ENCODE measurements around the gene SPG7. TPM values are rescaled to one million over a fixed set of nuclear protein-coding genes. Genes with fewer than 3 reads are reported as not detected.

Gene SPG7
- total RNA-seq, 1 experiment from 2014 or later: 119 TPM

DNA sequence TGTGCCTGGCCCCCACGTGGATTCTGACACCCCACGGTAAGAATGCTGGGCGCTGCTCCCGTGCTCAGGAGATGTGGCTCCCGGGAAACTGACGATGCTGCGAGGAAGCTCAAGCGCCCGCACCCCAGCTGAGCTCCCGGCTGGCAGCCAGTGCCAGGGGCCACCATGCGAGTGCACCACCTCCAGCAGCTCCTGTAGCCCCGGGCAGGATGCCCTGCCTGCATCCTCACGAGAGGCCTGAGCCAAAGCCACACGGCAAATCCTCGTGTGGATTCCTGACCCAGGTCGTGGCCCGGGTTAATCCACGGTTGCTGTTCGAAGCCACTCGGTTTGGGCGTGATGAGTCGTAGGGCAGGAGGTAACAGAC, 93.7 kb downstream of the SPG7 start:
- Mint-ChIP-seq H3K4me1 (peaks cover 5 to 12% of the 10 kb centered on the region in 2 experiments), H3K27ac (no peak overlapping the region), H3K27me3 (ENCODE audit: low read depth) (peaks cover 4% of the 10 kb centered on the region), H3K36me3 (ENCODE audit: insufficient read depth in 1 of 3, low read depth in 3 of 3) (no peaks in the 10 kb centered on the region), H3K4me3 (no peak overlapping the region), H3K9me3 (no peaks in the 10 kb centered on the region; a peak in 1 of 5 replicates)
- no peak overlapping the region for H3T11ph ChIP-seq (ENCODE audit: low read length)
- no peak overlapping the region for H2BK5ac ChIP-seq (ENCODE audit: insufficient read length, low read length)
- H3K4me2 ChIP-seq (ENCODE audit: insufficient read depth, insufficient read length, low read length): no peak overlapping the region
- H4K8ac ChIP-seq (replicated peaks; ENCODE audit: insufficient read length, low read depth, low read length): no peak overlapping the region
- no peak overlapping the region for H3K56ac ChIP-seq (ENCODE audit: insufficient read length, low read depth, low read length)
- no CpG with 5 or more reads among the region's 22 CpGs for WGBS (ENCODE audit: extremely low coverage, insufficient read length, low lambda C conversion rate)
- DNase-seq: no peak
- no peaks in the 10 kb centered on the region for H3K79me1 ChIP-seq (ENCODE audit: insufficient read depth, low read depth, low read length, poor library complexity, severe bottlenecking)
- H3K79me2 ChIP-seq (ENCODE audit: insufficient read depth, low read length): no peaks in the 10 kb centered on the region
- no peaks in the 10 kb centered on the region for H4K20me1 ChIP-seq (ENCODE audit: control insufficient read depth, insufficient read depth, insufficient read length)
- no peak overlapping the region for H2BK12ac ChIP-seq (ENCODE audit: insufficient read length, low read depth, low read length)
- no peaks in the 10 kb centered on the region for H3K27me3 ChIP-seq (ENCODE audit: insufficient read depth, low read length)
- no peak overlapping the region for H3K9ac ChIP-seq (ENCODE audit: extremely low read depth, insufficient read length, low read length)
- no peak overlapping the region for H2BK120ac ChIP-seq (ENCODE audit: low read depth, low read length, poor library complexity, severe bottlenecking)
- no peak overlapping the region for H2AFZ ChIP-seq (ENCODE audit: low read length)
- no peak overlapping the region for H3K4ac ChIP-seq (ENCODE audit: low read depth, low read length)
- H3K27ac ChIP-seq (ENCODE audit: insufficient read length, low read depth, low read length): no peak overlapping the region
- H3K4me1 ChIP-seq (ENCODE audit: insufficient read depth, low read length): no peaks in the 10 kb centered on the region; the same call in 1 of the 2 replicates
- no peak overlapping the region for H3K23ac ChIP-seq (ENCODE audit: insufficient read length, low read depth, low read length)
- no peaks in the 10 kb centered on the region for H3K23me2 ChIP-seq (ENCODE audit: insufficient read length, low read depth, low read length, poor library complexity, severe bottlenecking)
- TF ChIP-seq, protein P1, sequence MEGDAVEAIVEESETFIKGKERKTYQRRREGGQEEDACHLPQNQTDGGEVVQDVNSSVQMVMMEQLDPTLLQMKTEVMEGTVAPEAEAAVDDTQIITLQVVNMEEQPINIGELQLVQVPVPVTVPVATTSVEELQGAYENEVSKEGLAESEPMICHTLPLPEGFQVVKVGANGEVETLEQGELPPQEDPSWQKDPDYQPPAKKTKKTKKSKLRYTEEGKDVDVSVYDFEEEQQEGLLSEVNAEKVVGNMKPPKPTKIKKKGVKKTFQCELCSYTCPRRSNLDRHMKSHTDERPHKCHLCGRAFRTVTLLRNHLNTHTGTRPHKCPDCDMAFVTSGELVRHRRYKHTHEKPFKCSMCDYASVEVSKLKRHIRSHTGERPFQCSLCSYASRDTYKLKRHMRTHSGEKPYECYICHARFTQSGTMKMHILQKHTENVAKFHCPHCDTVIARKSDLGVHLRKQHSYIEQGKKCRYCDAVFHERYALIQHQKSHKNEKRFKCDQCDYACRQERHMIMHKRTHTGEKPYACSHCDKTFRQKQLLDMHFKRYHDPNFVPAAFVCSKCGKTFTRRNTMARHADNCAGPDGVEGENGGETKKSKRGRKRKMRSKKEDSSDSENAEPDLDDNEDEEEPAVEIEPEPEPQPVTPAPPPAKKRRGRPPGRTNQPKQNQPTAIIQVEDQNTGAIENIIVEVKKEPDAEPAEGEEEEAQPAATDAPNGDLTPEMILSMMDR (conservative IDR thresholded peaks at IDR 0.05): no peak
- H4K91ac ChIP-seq (ENCODE audit: insufficient read length, low read depth, low read length): no peak overlapping the region
- no peak overlapping the region for H2AK5ac ChIP-seq (ENCODE audit: insufficient read length, low read length)
- no peak overlapping the region for H2BK15ac ChIP-seq (ENCODE audit: low read depth, low read length)
- H3K18ac ChIP-seq (ENCODE audit: insufficient read length, low read depth, low read length): no peak overlapping the region
- no peak overlapping the region for H4K5ac ChIP-seq (ENCODE audit: insufficient read length, low read depth, low read length)
- H2BK20ac ChIP-seq (ENCODE audit: low read depth, low read length, poor library complexity, severe bottlenecking): no peak overlapping the region
- H3K9me3 ChIP-seq (ENCODE audit: control insufficient read depth, low read depth, low read length): no peaks in the 10 kb centered on the region
- H3K14ac ChIP-seq (ENCODE audit: insufficient read depth, low read length): no peak overlapping the region
